HEK293 (cell line): ENCODE results near the gene ANKS6.

Experiments used
- CTCF ChIP-seq: fragments of 450-650 bp; formaldehyde crosslinking; IDR thresholded peaks from 2 replicates; pipeline ENCODE4 v1.5.1; 2016; ENCODE audit warnings: missing biosample characterization, missing genetic modification characterization
- OVOL3 ChIP-seq: fragments of 450-650 bp; formaldehyde crosslinking; IDR thresholded peaks from 2 replicates; pipeline ENCODE4 v1.5.1; 2016; ENCODE audit warnings: missing biosample characterization, missing genetic modification characterization
- ZNF121 ChIP-seq: fragments of 450-650 bp; formaldehyde crosslinking; IDR thresholded peaks from 2 replicates; pipeline ENCODE4 v1.5.1; 2016; ENCODE audit warnings: missing biosample characterization, missing genetic modification characterization
- ZNF175 ChIP-seq: fragments of 450-650 bp; formaldehyde crosslinking; IDR thresholded peaks from 2 replicates; pipeline ENCODE4 v1.5.1; 2016; ENCODE audit warnings: missing biosample characterization, missing genetic modification characterization
- ZNF24 ChIP-seq: fragments of 450-650 bp; formaldehyde crosslinking; IDR thresholded peaks from 2 replicates; pipeline ENCODE4 v1.5.1; 2016; ENCODE audit warnings: missing biosample characterization, missing genetic modification characterization
- ZNF274 ChIP-seq, 2 experiments: fragments of 200-500 bp in 1 of 2; fragments of 450-650 bp in 1 of 2; sonication (Bioruptor generic) in 1 of 2; formaldehyde crosslinking in 1 of 2; IDR thresholded peaks; 2 replicates each; pipeline versions ENCODE4 v1.5.1 to v1.6.1; 2014 to 2016; ENCODE audit warnings: borderline replicate concordance in 1 of 2, inconsistent platforms in 1 of 2, low read length in 1 of 2, missing biosample characterization in 1 of 2, missing genetic modification characterization in 1 of 2
- ZNF280C ChIP-seq: fragments of 450-650 bp; formaldehyde crosslinking; IDR thresholded peaks from 2 replicates; pipeline ENCODE4 v1.5.1; 2016; ENCODE audit warnings: missing biosample characterization, missing genetic modification characterization
- ZNF423 ChIP-seq: fragments of 450-650 bp; formaldehyde crosslinking; IDR thresholded peaks from 2 replicates; pipeline ENCODE4 v1.5.1; 2016; ENCODE audit warnings: missing biosample characterization, missing genetic modification characterization
- ZNF677 ChIP-seq: fragments of 450-650 bp; IDR thresholded peaks from 2 replicates; pipeline ENCODE4 v1.5.0; 2018; ENCODE audit warnings: missing biosample characterization, mild to moderate bottlenecking, missing genetic modification characterization, moderate library complexity
- ZNF792 ChIP-seq: fragments of 450-650 bp; formaldehyde crosslinking; IDR thresholded peaks from 2 replicates; pipeline ENCODE4 v1.5.1; 2016; ENCODE audit warnings: missing biosample characterization, missing genetic modification characterization
- ZSCAN5A ChIP-seq: fragments of 450-650 bp; formaldehyde crosslinking; IDR thresholded peaks from 2 replicates; pipeline ENCODE4 v1.5.1; 2016; ENCODE audit warnings: missing biosample characterization, missing genetic modification characterization
- TF ChIP-seq, protein P1 (sequence below): fragments of 450-650 bp; formaldehyde crosslinking; IDR thresholded peaks from 2 replicates; pipeline ENCODE4 v1.5.1; 2016; ENCODE audit warnings: missing biosample characterization, missing genetic modification characterization
- TF ChIP-seq, protein P2 (sequence below): fragments of 450-650 bp; formaldehyde crosslinking; IDR thresholded peaks from 2 replicates; pipeline ENCODE4 v1.5.1; 2016; ENCODE audit warnings: missing biosample characterization, missing genetic modification characterization

GRCh38 chr9:98692392-98692791 lies 104.0 kb downstream of the ANKS6 start:
- TF ChIP-seq CTCF (tag by site-specific recombination) (no peak), ZNF280C (tag by site-specific recombination) (no peak), ZSCAN5A (tag by site-specific recombination) (no peak), ZNF24 (tag by site-specific recombination) (no peak), ZNF175 (tag by site-specific recombination) (no peak), ZNF274 (IDR thresholded peaks at IDR 0.05; ENCODE audit: low read length) (no peak), ZNF274 (tag by site-specific recombination; IDR thresholded peaks at IDR 0.05; ENCODE audit: borderline replicate concordance) (no peak), ZNF423 (tag by site-specific recombination) (no peak), ZNF792 (tag by site-specific recombination) (no peak), ZNF677 (tag by site-specific recombination) (no peak), OVOL3 (tag by site-specific recombination) (no peak), ZNF121 (no peak)
- TF ChIP-seq, protein P1, sequence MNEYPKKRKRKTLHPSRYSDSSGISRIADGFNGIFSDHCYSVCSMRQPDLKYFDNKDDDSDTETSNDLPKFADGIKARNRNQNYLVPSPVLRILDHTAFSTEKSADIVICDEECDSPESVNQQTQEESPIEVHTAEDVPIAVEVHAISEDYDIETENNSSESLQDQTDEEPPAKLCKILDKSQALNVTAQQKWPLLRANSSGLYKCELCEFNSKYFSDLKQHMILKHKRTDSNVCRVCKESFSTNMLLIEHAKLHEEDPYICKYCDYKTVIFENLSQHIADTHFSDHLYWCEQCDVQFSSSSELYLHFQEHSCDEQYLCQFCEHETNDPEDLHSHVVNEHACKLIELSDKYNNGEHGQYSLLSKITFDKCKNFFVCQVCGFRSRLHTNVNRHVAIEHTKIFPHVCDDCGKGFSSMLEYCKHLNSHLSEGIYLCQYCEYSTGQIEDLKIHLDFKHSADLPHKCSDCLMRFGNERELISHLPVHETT (tag by site-specific recombination): no peak
- TF ChIP-seq, protein P2, sequence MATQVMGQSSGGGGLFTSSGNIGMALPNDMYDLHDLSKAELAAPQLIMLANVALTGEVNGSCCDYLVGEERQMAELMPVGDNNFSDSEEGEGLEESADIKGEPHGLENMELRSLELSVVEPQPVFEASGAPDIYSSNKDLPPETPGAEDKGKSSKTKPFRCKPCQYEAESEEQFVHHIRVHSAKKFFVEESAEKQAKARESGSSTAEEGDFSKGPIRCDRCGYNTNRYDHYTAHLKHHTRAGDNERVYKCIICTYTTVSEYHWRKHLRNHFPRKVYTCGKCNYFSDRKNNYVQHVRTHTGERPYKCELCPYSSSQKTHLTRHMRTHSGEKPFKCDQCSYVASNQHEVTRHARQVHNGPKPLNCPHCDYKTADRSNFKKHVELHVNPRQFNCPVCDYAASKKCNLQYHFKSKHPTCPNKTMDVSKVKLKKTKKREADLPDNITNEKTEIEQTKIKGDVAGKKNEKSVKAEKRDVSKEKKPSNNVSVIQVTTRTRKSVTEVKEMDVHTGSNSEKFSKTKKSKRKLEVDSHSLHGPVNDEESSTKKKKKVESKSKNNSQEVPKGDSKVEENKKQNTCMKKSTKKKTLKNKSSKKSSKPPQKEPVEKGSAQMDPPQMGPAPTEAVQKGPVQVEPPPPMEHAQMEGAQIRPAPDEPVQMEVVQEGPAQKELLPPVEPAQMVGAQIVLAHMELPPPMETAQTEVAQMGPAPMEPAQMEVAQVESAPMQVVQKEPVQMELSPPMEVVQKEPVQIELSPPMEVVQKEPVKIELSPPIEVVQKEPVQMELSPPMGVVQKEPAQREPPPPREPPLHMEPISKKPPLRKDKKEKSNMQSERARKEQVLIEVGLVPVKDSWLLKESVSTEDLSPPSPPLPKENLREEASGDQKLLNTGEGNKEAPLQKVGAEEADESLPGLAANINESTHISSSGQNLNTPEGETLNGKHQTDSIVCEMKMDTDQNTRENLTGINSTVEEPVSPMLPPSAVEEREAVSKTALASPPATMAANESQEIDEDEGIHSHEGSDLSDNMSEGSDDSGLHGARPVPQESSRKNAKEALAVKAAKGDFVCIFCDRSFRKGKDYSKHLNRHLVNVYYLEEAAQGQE: no peak
